ENCODE results near the gene NMT1.

Gene NMT1

DNA sequence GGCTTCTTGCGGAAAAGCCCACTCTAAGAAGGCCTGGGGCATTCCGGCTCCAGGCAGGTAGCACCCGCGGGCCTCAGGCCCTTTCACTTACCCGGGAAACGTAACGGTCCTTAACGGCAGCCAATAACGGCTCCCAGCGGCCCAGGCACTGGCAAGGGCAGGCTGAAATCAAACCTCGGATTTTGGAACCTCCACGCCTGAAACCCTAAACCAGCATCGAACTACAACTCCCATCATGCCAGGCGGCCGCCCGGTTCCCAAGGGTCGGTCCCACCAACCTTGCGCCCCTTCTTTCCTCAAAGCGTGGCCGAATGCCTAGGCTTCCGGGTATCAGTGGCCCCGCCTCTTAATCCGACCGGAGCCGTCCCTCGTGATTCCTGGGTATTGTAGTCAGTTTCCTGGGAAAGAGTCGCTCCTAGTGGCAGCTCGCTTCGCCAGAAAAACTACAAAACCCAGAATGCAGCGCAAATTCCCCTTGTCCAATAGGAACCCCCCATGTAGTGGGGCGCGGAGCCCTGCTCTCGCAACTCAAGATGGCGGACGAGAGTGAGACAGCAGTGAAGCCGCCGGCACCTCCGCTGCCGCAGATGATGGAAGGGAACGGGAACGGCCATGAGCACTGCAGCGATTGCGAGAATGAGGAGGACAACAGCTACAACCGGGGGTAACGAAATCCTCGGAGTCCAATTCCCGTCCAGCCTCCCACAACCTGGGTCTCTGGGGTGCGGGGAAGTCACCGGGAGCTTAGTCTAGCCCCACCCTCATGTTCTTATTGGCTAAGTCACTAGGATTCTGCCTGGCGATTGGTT lies at the start of gene NMT1:
NMT1 (plus strand) TSS at position 521 of the 809 bp plus-strand sequence; CDS start at position 534, 13 bp downstream.
- DNase-seq (ENCODE audit: low read depth): peak; percentile 100

DNA sequence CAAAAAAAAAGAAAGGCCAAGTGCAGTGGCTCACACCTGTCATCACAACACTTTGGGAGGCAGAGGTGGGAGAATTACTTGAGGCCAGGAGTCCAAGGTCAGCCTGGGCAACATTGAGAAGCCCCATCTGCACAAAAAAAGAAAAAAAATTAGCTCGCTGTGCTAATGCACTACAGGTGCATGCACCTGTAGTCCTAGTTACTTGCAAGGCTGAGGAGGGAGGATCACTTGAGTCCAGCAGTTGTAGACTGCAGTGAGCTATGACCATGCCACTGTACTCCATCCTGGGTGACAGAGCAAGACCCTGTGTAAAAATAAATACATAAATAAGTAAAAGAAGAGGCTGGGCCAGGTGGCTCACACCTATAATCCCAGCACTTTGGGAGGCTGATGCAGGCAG lies 49.4 kb upstream of the NMT1 start:
- DNase-seq (ENCODE audit: low read depth): no peak

DNA sequence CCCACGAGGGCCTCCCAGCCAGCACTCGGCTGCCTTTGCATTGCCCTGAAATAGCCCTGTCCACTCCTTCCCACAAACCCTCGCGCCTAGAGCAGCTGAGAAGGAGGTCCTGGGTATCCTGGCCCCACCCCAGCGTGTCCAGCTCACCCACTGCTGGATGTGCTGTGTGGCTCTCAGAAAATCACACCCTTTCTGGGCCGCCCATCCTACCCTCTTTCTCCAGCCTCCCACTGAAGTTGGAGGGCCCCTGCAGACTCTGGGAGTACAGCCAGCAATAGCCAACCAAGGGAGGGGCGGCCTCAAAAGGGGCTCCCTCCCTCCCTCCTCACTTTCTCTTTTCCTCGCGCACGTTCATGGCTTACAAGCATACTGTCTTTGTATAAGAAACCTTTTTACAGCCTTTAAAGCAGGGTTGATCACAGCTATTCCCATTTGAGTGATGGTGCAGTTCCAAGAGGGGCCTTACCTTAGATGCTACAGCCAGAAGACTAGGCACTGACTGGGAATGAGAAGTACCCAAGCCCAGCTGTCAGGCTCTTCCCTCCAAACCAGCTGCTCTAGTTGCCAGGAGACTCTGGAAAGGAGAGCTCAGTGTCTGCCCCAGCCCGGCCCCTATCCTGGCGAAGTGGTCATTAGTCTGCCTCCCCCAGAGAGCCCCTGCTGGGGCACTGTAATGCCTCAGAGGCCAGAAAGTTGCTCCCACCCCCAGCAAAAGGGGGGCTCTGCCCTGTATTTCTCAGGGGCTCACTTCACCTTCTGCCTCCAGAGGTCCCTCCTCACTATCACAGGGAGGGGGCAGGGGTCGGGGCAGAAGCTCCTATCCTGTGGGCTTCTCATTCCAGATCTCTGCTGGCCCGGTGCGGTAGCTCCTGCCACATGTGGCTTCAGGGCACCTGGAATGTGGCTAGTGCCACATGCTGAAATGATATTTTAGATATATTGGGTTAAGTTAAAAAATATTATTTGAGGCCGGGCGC lies 47.8 kb upstream of the NMT1 start:
- DNase-seq (ENCODE audit: low read depth): no peak

DNA sequence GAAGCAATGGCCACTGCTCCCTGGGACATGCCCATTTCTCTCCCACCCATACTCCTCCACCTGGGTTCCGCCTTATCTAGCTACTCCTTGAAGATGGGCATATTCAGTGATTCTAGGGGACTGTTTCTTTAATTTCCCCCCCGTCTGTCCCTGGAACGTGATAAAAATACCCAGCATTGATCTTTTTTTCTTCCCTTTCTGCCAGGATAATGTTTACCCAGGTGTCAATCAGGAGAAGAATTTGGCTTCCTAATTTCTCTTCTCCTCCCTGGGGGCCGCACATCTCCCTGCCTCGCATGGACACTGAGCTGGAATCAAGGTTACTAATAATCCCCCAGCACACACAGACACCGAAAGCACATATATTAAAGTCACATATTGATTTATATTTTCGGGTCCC lies 44.9 kb upstream of the NMT1 start:
- DNase-seq (ENCODE audit: low read depth): no peak

DNA sequence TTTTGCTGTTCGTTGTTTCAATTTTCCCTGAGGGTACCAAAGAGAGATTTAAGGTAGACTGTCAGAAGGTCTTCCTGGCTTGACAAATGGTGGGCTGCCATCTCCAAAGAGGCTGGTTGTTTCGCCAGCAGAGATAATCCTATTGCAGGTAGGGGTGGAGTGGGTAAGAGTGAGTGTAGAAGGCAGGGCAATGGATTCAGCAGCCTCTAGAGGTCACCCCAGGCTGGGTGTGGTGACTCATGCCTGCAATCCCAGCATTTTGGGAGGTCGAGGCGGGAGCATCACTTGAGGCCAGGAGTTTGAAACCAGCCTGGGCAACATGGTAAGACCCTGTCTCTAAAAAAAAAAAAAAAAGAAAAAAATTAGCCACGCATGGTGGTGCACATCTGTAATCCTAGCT lies 44.3 kb upstream of the NMT1 start:
- no peak for DNase-seq (ENCODE audit: low read depth)

DNA sequence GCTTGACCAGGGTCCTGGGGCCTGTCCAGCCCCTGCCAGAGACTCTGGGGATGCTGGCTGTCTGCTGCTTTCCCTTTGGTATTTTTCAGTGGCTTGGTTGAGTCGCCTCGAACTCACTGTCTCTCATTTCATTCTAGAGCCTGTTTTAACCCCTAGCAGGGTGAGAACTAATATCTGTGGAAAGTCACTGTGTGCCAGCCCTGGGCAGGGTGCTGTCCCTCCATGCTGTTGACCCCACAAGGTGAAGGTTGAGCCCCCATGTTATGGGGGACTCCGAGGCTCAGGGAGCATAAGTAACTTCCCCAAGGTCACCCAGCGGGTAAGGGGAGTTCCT lies 42.6 kb upstream of the NMT1 start:
- no peak for DNase-seq (ENCODE audit: low read depth)

DNA sequence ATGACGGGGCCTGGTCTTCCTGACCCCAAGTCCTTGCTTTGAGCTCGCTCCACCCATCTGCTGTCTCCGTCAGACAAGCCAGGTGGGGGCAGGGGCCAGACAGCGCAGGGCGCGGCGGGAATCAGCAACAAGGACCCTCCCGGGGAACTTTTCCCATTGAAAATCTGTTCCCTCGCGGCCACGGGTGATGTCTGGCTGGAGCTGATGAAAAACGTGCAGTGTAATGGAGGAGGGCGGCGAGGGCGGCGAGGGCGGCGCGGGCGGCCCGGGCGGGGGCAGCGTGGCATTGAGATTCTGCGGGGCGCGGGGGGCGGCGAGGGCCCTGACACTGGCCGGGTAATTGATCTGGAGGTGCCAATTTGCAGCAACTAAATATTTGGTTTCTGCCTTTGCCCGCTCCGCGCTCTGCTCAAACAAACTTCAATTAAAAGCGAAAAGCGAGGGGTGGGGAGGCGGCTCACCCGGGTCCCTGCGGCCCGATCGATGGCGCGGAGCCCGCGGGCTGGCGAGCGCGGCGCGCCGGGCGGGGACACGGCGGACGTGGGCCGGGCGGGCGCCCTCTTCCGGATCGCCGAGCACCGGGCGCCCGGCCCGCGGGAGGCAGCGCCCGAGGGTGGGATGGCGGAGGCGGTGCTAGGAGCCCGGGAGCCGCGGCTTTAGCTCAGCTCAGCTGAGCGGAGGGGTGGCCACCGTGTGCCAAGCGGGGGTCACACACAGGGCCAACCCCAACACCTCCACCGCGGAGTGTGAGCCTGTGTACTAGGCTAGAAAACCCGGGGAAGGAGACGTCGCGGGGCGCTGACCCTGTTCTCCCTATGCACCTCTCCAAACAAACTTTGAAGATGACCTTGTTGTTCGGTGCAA lies 42.0 kb upstream of the NMT1 start:
- DNase-seq (ENCODE audit: low read depth): peak; percentile 25

DNA sequence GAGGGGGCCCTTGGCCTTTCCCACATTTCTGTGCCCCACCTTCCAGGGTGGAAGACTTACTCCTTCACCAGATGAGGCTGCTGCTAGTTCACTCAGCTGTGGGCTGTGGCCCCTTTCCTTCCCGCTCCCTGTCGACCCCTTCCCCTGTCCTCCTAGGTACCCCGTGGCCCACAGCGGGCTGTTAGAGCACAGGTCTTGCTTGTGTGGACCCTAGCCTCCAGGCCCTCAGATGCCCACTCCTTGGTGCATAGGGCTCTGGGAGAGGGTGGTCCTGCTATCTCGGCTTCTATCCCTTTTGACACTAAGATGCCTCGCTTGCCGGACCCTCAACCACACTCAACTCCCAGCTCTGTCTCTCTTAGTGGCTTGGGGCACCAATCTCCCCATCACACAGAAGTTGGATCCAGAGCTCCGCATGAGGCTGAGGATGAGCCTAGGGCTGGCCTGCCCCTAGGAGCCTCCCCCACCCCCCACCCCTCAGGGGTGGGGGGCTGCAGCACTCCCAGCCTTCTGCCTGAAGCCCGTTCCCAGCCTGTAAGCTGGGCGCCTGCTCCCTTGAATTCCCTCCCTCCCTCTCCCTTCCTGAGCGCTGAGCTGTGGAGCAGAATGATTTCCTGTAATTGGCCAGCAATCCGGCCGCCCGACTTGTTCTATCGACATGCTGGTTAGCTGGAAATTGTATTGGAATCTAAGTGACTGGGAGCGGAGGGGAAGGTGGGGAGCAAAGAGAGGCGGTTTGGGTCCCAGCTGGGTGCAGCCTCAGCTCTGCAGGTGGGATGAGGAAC lies 40.6 kb upstream of the NMT1 start:
- DNase-seq (ENCODE audit: low read depth): peak; percentile 55

DNA sequence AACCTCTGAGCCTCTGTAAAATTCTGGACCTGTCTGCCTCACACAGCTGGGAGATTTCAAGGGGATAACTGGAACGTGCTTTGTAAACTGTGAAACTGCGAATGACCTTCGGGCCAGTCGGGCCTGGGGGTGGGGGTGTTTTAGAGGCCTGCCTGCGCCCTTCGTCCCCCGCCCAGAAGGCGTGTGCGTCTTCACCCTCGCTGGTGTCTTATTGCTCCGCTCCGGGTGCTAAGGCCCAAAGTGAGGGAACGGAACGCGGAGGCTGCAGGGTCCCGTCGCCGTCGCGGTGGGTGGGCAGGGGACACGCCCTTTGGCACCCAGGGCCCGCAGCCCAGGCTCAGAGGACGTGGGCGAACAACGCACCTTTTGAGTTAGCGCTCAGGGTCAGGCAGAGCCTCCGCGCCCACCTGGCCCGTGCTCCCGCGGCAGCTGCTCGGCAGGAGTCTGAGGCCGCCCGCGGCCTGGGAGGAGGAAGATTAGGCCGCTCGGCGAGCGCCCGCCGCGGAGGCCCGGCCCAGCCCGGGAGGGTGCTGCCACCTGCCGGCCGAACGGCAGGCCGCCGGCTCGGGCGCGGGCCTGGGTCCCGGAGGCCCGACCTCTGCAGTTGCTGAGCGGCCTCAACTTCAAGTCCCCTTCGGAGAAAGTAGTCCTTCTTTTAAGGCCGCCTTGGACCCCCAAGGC lies 39.4 kb upstream of the NMT1 start:
- peak; percentile 57 for DNase-seq (ENCODE audit: low read depth)

DNA sequence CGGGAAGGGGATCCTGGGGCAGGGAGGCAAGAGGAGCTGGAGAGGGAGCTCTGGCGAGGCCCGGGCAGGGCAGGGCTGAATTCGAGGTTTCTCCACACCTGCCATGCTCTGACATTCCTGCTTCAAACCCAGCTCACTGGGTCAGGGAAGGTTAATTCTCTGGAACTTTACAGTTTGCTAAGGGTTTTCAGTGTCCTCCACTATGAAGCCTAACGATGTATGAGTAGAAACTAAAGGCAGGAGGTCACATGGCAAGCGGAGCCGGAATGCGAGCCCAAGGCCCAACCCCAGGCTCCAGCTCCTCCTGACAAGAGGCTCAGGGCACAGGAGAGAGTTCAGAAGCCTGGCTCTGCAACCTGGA lies 38.8 kb upstream of the NMT1 start:
- no peak for DNase-seq (ENCODE audit: low read depth)

DNA sequence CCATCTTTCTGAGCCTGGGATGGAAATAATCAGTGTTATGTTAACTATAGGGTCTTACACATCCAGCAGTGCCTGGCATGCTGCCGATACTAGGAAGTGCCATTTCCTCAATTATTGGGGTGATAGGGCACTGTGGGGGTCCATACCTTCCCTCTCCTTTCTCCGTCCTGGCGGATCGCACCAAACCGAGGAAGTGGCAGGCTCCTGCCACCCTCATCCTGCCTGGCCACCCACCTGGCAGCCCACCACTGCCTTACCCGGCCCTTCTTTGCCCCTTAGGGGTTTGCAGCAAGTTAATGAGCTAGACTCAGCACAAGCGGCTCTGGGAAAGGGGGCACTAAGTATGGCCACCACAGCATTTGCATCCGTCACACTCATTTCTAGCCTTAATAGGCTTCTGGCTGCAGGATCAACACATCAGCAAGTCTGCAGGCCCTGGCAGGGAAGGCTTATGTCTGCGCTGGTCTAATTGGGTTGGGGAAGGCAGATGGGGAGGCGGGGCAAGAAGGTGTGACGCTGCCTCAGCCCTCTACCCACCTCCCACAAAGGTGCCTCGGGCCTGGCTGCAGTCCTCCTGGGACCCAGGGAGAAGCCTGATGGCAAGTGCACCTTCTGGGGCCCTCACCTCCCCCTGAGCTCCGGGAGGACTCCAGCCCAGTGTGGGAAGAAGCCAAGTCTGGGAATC lies 38.3 kb upstream of the NMT1 start:
- DNase-seq (ENCODE audit: low read depth): no peak

DNA sequence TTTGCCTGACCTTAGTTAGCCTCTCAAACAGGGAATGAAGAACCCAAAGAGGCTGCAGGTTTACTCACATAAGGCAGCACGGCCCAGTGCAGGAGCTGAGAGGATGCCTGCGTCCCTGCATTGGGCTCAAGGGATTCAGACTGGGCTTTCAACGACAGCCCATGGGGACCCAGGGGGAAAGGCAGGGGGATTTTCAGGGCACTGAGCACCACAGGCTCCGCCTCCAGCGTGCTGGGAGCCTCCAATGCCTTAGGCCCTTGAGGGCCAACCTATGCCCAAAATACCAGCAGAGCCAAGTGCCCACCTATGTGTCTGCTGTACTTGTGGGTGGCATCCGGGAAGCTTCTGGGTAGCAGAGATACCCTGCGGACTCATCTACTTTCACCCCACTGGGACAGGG lies 32.0 kb upstream of the NMT1 start:
- DNase-seq (ENCODE audit: low read depth): no peak

DNA sequence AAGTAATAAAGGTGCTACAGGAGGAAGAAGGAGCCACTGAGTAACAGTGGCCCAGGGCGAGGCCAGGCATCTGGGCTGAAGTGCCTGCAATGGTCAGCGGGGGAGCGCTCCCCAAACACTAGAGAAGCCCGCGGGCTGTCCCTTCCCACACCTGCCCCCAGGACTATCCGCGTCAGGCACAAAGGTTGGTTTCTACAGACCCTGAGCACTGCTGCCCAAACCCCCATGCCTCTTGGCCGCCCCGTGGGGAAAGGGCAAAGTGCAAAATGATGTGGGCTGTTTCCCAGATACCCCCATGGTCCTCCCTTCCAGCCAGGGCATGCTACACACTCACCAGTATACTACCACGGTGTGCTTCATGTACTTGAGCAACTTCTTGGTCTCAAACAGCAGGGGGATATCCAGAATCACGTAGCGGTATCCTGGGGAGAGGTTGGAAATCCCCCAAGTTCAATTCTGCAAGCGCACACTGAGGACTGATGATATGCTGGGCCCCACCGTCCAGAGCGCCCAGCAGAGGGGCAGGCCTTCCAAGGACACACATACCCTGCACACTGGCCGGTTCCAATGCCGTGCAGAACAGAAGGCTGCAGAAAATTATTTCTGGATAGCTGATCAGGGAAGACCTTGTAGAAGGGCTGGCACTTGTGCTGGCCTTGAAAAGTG lies 31.2 kb upstream of the NMT1 start:
- no peak for DNase-seq (ENCODE audit: low read depth)

DNA sequence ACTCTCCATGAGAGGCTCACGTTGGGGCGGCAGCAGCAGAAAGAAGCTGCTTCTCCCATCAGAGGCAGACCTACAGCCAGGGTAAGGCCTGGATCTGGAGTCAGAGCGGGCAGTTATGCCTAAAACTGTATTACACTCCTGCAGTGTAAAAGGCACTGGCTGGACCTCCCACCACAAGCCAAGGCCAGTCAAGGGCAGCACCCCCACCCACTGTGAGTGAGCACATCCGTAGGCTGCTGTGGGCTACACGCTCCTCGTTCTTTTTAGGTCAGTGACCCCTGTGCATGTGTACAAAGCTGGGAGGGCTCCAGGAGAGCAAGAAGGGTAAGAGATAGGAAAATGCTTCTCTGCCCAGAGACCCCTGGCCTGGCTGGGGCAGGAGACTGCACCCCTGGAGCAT lies 30.4 kb upstream of the NMT1 start:
- no peak for DNase-seq (ENCODE audit: low read depth)

DNA sequence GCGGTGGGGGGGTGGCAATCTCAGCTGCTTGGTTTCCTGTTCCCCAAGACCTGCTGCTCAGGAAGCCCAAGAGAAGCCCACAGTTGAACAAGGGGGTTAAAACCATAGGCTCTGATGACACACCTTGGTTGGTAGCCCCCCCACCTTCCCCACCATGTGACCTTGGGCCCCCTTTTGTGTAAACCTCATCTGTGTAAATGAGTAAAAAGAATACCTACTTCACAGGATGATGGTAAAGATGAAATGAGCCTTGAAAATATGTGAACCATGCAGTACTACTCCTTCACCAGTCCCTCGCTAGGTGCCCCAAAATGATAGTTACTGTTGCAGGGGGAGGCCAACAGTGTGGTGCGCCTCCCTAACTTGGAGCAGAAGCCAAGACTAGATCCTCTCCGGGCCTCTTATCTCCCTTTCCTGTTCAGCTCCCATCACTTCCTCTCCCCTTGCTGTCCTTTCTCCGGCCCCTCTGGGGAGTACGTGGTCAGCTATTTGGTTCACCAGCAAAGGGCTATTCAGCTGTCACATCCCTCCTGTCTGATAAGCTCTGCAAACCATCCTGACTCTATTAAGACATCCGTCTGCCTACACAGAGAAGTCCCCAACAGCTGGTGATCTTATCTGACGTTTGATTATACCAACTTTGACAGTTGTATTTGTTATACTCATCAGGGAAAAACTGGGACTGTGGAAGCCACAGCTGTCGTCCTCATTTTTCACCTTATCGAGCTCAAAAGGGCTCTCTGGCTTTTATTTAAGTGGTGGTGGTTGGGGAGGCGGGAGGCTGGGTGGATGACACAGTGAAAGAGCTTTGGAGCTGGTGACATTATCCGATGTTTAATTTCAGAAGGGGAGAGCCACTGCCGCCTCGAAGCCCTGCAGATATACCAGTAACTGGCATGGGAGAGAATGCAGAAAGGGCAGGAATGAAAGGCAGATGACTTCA lies 29.6 kb upstream of the NMT1 start:
- DNase-seq (ENCODE audit: low read depth): no peak

DNA sequence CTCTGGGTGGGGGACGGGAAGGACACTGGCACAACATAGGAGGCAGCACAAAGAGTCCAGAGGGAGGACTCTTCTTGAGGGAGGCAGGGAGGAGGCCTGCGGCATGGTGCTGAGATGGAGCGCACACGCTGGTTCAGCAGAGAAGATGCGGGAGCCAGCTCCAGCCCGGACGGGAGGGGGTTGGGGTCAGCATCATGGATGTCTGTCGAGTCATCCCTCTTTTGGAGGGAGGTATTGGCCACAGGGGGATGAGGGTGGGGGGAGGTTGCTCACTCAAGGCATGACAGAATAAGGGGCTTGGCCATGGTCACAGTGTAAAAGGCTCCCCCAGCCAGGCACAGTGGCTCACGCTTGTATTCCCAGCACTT lies 29.0 kb upstream of the NMT1 start:
- no peak for DNase-seq (ENCODE audit: low read depth)

DNA sequence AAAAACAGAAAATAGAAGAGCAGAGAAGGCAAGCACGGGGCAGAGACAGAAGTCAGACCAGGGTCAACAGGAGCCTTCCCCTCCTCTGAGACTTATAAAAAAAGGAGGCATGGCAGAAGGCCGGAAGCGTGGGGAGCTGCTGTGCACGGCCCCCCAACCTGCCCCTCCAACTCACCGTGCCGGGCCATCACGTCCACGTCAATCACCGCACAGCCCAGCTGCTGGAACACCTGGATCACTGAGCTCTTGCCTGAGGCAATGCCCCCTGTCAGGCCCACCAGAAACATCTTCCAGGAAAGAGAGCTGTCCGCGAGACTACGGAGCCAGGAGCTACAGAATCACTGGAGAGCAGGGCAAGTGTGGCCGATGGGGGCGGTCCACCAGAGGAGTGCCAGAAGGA lies 26.5 kb upstream of the NMT1 start:
- no peak for DNase-seq (ENCODE audit: low read depth)

DNA sequence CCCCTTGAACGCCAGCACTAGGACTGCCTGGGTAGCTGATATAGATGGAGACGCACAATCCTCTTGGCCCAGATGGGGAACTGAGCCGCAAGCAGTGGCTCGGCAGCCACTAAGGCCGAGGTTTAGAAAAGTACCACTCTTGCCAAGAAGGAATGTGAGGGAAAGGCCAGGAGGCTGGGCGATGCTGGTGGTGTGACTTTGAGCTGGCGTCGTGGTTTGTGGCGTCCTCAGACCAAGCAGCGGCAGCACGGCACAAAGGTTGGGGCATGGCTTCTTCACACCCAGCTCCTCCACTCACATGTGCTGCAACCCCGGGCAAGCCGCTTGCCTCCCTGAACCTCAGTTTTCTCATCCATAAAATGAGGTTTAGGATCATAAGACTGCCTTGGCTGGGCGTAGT lies 25.3 kb upstream of the NMT1 start:
- no peak for DNase-seq (ENCODE audit: low read depth)

DNA sequence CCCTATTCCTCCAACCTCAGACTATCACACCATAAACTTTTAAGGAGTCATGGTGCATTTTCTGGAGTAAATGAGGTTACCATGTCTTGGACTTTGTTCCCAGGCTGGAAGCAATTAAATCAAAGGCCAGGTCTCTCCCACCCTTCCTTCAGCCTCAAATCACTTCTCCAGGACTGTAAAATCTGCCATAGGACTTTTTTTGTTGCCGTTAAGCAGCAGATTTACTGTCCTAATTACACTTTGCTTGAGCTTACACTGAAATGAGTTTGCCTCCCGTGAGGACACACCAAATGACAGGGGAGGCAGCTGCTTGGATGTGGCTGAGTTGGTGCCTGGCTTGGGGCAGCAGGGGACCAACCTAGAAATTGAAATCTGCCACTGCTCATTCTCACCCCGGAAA lies 24.4 kb upstream of the NMT1 start:
- no peak for DNase-seq (ENCODE audit: low read depth)
